HepG2 (cell line): ENCODE results near the gene NDUFA8. TPM values are rescaled to one million over a fixed set of nuclear protein-coding genes. Genes with fewer than 3 reads are reported as not detected.

Experiments
- ATAC-seq: fragments of 200-7000 bp; cut with Tn5 transposase; 3 replicates; pipeline ENCODE4 v1.9.1; 2020; ENCODE audit warnings: mild to moderate bottlenecking, moderate library complexity
- BruUV-seq: library from RNA; stranded (reverse); fragments of 400-500 nt; replicated peaks from 2 replicates; lab custom pipeline; 2021; lab: Mats Ljungman, UMichigan
- CTCF ChIA-PET: fragments of 300-600 bp; formaldehyde crosslinking; extraction: SDS; loops from one replicate; lab custom pipeline; 2021; ENCODE audit warnings: low total read pairs, inconsistent platforms, low intra/inter-chr PET ratio; lab: Yijun Ruan, JAX
- POLR2A ChIA-PET: fragments of 350-600 bp; sonication (Branson Sonifier 250); formaldehyde crosslinking; loops from one replicate; lab custom pipeline; 2020; ENCODE audit warnings: antibody characterized with exemption, inconsistent platforms; lab: Yijun Ruan, JAX
- DNase-seq: peaks from one replicate; pipeline ENCODE4 v3.0.0-alpha.2; 2015; ENCODE audit warnings: low spot score
- FAIRE-seq: peaks from 3 replicates; lab custom pipeline; 2011; peaks lifted over from hg19 to GRCh38; lab: Jason Lieb, UNC
- H2AFZ ChIP-seq: one replicate; pipeline ENCODE4 v1.6.1; 2011; ENCODE audit warnings: low read length, inconsistent platforms
- H3K27ac ChIP-seq: fragments of 300-600 bp; 3 replicates; pipeline ENCODE4 v1.8.0; 2011; ENCODE audit warnings: mixed run types, mild to moderate bottlenecking, mixed read lengths, low read length, inconsistent platforms; ENCODE audit not compliant: insufficient read depth; ENCODE audit errors: extremely low read length
- H3K27me3 ChIP-seq, 2 experiments: fragments of 200-600 bp in 1 of 2; 2 replicates in 1 of 2; 3 replicates in 1 of 2; pipeline versions ENCODE4 v1.6.0 to v1.8.0; 2011; ENCODE audit warnings: low read length in 2 of 2, mild to moderate bottlenecking in 2 of 2, moderate library complexity in 2 of 2, inconsistent platforms in 1 of 2; ENCODE audit not compliant: insufficient read depth in 2 of 2, control insufficient read depth in 1 of 2
- H3K36me3 ChIP-seq, 2 experiments: fragments of 200-600 bp in 1 of 2; replicated peaks in 1 of 2; 2 replicates in 1 of 2; 3 replicates in 1 of 2; pipeline versions ENCODE4 v1.5.1 to v1.8.0; 2011; ENCODE audit warnings: low read length in 2 of 2, inconsistent platforms in 1 of 2; ENCODE audit not compliant: insufficient read depth in 2 of 2, control insufficient read depth in 1 of 2
- H3K4me1 ChIP-seq: 2 replicates; pipeline ENCODE4 v1.5.1; 2012; ENCODE audit warnings: low read length, inconsistent platforms; ENCODE audit not compliant: insufficient read depth
- H3K4me2 ChIP-seq: 2 replicates; pipeline ENCODE4 v1.6.0; 2011; ENCODE audit warnings: low read depth, low read length, inconsistent platforms
- H3K4me3 ChIP-seq, 3 experiments: fragments of 200-600 bp in 1 of 3; sonication (generic), shearing (Covaris generic) in 1 of 3; replicated peaks in 1 of 3; 2 replicates each; pipeline ENCODE4 v1.5.1; 2011 to 2016; ENCODE audit warnings: low read length in 3 of 3, inconsistent platforms in 2 of 3, low read depth in 2 of 3, mild to moderate bottlenecking in 2 of 3, control low read depth in 1 of 3, mixed read lengths in 1 of 3; ENCODE audit not compliant: insufficient read depth in 1 of 3
- H3K79me2 ChIP-seq: one replicate; pipeline ENCODE4 v1.6.1; 2011; ENCODE audit warnings: low read length, inconsistent platforms; ENCODE audit not compliant: insufficient read depth
- H3K9ac ChIP-seq: 2 replicates; pipeline ENCODE4 v1.6.0; 2011; ENCODE audit warnings: mild to moderate bottlenecking, low read depth, low read length, inconsistent platforms; ENCODE audit not compliant: insufficient read depth
- H3K9me3 ChIP-seq: 2 replicates; pipeline ENCODE4 v1.5.1; 2012; ENCODE audit warnings: mild to moderate bottlenecking, low read length
- H4K20me1 ChIP-seq: 2 replicates; pipeline ENCODE4 v1.6.0; 2011; ENCODE audit warnings: inconsistent platforms, mild to moderate bottlenecking, low read length, moderate library complexity; ENCODE audit not compliant: insufficient read depth
- ATF6 ChIP-seq: sonication (generic); formaldehyde crosslinking; conservative IDR thresholded peaks from 2 replicates; pipeline ENCODE4 v1.4.0; 2020; ENCODE audit warnings: missing genetic modification reagents
- CBX5 ChIP-seq: sonication (generic); formaldehyde crosslinking; IDR thresholded peaks from 2 replicates; pipeline ENCODE4 v1.4.0; 2020; ENCODE audit warnings: missing genetic modification reagents, borderline replicate concordance
- SMYD3 ChIP-seq: sonication (generic); formaldehyde crosslinking; IDR thresholded peaks from 2 replicates; pipeline ENCODE4 v1.8.1; 2023; ENCODE audit warnings: mild to moderate bottlenecking, missing genetic modification reagents
- ZNF589 ChIP-seq: sonication (generic); formaldehyde crosslinking; conservative IDR thresholded peaks from 2 replicates; pipeline ENCODE4 v1.8.0; 2022; ENCODE audit warnings: mild to moderate bottlenecking, moderate library complexity, missing genetic modification reagents
- ZSCAN30 ChIP-seq: sonication (generic); formaldehyde crosslinking; IDR thresholded peaks from 2 replicates; pipeline ENCODE4 v1.5.0; 2020; ENCODE audit warnings: mild to moderate bottlenecking, missing genetic modification reagents
- WGBS: methylation state at CpG from one replicate; pipeline ENCODE4 v1.1.6; 2017; ENCODE audit warnings: low lambda C conversion rate; 5-methylcytosine and 5-hydroxymethylcytosine counted together
- in situ Hi-C: cut with HindIII; loops from 2 replicates; pipeline ENCODE4 v1.10.0; 2017; ENCODE audit warnings: low pct_unique_long_range_greater_than_20kb; ENCODE audit not compliant: extremely low pct_ligation_motif_present
- intact Hi-C: fragments of 100-400 bp; cut with micrococcal nuclease; formaldehyde crosslinking; loops from one replicate; pipeline ENCODE4 v1.10.0; 2022; ENCODE audit not compliant: unreplicated experiment
- polyA plus RNA-seq, 8 experiments: library from polyadenylated mRNA; depleted of rRNA in 3 of 8; stranded (reverse) in 7 of 8; unstranded in 1 of 8; fragments of >200 nt; fragmentation: Illumina TruSeq in 4 of 8; extraction: Trizol in 4 of 8; gene quantifications; 2 replicates each; pipeline versions ENCODE4 v1.2.1 to v1.2.3, GENCODE V29; 2011 to 2016; ENCODE audit warnings: low read depth in 4 of 8, missing spikeins in 1 of 8, mixed read lengths in 1 of 8; ENCODE audit not compliant: insufficient read depth in 1 of 8
- total RNA-seq, 5 experiments: library from RNA; depleted of rRNA; stranded (reverse); fragments of >200 nt; fragmentation: Illumina TruSeq; extraction: Trizol; gene quantifications; 2 replicates each; pipeline ENCODE4 v1.2.3, GENCODE V29; 2016; ENCODE audit warnings: low read depth in 1 of 5
- TF ChIP-seq, protein P1 (sequence below): IDR thresholded peaks from 2 replicates; pipeline ENCODE4 v1.6.1; 2016; ENCODE audit warnings: low read depth, missing genetic modification reagents, missing compliant biosample characterization

Gene NDUFA8
- total and polyA plus RNA-seq, 2 of the 13 experiments (the other 11 are each of a cell fraction or from before 2014, with no cell fraction given) = 68.6 to 71.7 TPM

- no peak for TF ChIP-seq ATF6 (CRISPR knock-in tag)
- TF ChIP-seq, all 625 proteins: peak for 0
Measured at GRCh38 chr9:122110100-122110833, 49.3 kb downstream of the NDUFA8 start (continued).

DNA sequence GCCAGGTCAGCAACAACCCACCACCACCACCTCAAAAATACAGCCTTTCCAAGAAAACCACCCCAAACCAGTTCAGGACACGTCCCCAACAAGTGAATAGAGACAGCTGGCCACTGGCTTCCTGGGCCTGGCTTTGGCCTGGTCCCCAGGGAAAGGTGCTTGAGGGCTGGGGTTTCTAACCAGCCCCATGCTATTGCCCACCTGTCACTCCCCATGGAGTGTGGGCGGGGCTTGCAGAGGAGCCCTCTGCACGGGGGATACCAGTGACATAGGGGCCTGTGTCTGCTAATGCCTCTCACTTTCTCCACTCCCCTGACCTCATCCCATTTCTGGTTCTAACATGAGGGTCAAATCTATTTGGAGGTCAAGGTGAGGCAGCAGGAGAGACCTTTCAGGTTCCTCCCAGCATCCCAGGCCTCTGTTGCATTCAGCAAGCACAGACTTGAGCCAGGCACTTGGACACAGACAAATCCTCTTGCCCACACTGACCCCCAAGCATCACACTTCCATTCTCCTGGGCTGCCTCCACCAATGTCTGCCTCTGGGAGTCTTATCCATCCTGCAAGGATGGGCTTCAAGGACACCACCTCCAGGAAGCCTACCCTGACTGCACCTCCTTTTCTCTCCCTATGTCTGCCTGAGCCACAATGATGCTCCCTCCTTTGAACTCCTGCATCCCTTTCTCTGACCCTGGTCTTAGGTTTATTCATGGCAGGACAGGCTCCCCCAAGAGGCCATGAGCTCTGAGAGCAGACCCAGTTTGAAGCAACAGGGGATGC, 50.4 kb downstream of the NDUFA8 start:
- ChIA-PET CTCF (no interaction called here), POLR2A (no interaction called here)
- no peak for FAIRE-seq

More for the DNA sequence above, 50.4 kb downstream of the NDUFA8 start:
- TF ChIP-seq CBX5 (CRISPR knock-in tag) (no peak), ZSCAN30 (CRISPR knock-in tag) (no peak), ZNF589 (CRISPR knock-in tag) (no peak), SMYD3 (CRISPR knock-in tag) (no peak)
- TF ChIP-seq, protein P1, sequence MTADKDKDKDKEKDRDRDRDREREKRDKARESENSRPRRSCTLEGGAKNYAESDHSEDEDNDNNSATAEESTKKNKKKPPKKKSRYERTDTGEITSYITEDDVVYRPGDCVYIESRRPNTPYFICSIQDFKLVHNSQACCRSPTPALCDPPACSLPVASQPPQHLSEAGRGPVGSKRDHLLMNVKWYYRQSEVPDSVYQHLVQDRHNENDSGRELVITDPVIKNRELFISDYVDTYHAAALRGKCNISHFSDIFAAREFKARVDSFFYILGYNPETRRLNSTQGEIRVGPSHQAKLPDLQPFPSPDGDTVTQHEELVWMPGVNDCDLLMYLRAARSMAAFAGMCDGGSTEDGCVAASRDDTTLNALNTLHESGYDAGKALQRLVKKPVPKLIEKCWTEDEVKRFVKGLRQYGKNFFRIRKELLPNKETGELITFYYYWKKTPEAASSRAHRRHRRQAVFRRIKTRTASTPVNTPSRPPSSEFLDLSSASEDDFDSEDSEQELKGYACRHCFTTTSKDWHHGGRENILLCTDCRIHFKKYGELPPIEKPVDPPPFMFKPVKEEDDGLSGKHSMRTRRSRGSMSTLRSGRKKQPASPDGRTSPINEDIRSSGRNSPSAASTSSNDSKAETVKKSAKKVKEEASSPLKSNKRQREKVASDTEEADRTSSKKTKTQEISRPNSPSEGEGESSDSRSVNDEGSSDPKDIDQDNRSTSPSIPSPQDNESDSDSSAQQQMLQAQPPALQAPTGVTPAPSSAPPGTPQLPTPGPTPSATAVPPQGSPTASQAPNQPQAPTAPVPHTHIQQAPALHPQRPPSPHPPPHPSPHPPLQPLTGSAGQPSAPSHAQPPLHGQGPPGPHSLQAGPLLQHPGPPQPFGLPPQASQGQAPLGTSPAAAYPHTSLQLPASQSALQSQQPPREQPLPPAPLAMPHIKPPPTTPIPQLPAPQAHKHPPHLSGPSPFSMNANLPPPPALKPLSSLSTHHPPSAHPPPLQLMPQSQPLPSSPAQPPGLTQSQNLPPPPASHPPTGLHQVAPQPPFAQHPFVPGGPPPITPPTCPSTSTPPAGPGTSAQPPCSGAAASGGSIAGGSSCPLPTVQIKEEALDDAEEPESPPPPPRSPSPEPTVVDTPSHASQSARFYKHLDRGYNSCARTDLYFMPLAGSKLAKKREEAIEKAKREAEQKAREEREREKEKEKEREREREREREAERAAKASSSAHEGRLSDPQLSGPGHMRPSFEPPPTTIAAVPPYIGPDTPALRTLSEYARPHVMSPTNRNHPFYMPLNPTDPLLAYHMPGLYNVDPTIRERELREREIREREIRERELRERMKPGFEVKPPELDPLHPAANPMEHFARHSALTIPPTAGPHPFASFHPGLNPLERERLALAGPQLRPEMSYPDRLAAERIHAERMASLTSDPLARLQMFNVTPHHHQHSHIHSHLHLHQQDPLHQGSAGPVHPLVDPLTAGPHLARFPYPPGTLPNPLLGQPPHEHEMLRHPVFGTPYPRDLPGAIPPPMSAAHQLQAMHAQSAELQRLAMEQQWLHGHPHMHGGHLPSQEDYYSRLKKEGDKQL (CRISPR knock-in tag) = no peak
- no peak for DNase-seq
- Histone ChIP-seq H3K4me2 (no peak overlapping the region), H3K27me3 (peaks cover 0 to 3% of the 10 kb centered on the region in 2 experiments; a peak in 2 of 5 replicates), H4K20me1 (no peaks in the 10 kb centered on the region), H3K9ac (no peak overlapping the region), H3K27ac (no peak overlapping the region), H3K79me2 (no peaks in the 10 kb centered on the region), H3K4me3 (no peak overlapping the region), H3K36me3 (no peaks in the 10 kb centered on the region), H3K9me3 (peaks cover 2% of the 10 kb centered on the region), H2AFZ (no peak overlapping the region), H3K4me1 (no peaks in the 10 kb centered on the region)
- no CpG with 5 or more reads among the region's 3 CpGs for WGBS
- no TSS peak for BruUV-seq
- intact Hi-C loops = no loop called here
- in situ Hi-C loops = loop anchor here (10.0 kb wide), 1 partner anchor 706 kb away; no protein-coding TSS in a partner anchor
- no peak for ATAC-seq
